B cell (primary cell): ENCODE measurements around the gene IL17B. TPM values are rescaled to one million over a fixed set of nuclear protein-coding genes. Genes with fewer than 3 reads are reported as not detected.

Experiments
- ATAC-seq: fragments of 200-7000 bp; cut with Tn5 transposase; one replicate; pipeline ENCODE4 v1.10.0; 2021; ENCODE audit warnings: low read depth, mild to moderate bottlenecking, moderate number of reproducible peaks, moderate library complexity
- CTCF ChIA-PET: fragments of 350-600 bp; sonication (Branson Sonifier 250); formaldehyde crosslinking; loops from one replicate; lab custom pipeline; 2021; ENCODE audit warnings: antibody characterized with exemption, inconsistent platforms; lab: Charles Lee
- POLR2A ChIA-PET: fragments of 350-600 bp; sonication (Branson Sonifier 250); formaldehyde crosslinking; loops from one replicate; lab custom pipeline; 2021; ENCODE audit warnings: antibody characterized with exemption; lab: Charles Lee
- DNase-seq: peaks from one replicate; pipeline ENCODE4 v3.0.0; 2013
- H2AFZ ChIP-seq: 2 replicates; pipeline ENCODE4 v1.6.1; 2012; ENCODE audit warnings: mild to moderate bottlenecking, low read depth, low read length; ENCODE audit not compliant: insufficient read depth, poor library complexity, severe bottlenecking
- H3K27ac ChIP-seq, 2 donors: 1 replicate in 1 of 2; 2 replicates in 1 of 2; pipeline ENCODE4 v1.5.1; 2012 to 2013; ENCODE audit warnings: low read length in 2 of 2, mild to moderate bottlenecking in 2 of 2, moderate library complexity in 1 of 2
- H3K27me3 ChIP-seq, 4 experiments: fragments of 200-600 bp in 1 of 4; sonication (generic) in 1 of 4; replicated peaks in 1 of 4; 1 replicate in 2 of 4; 2 replicates in 2 of 4; pipeline versions ENCODE4 v1.6.1 to v1.7.0; 2013 to 2016; ENCODE audit warnings: low read length in 3 of 4, mild to moderate bottlenecking in 2 of 4, mixed read lengths in 1 of 4, moderate library complexity in 1 of 4; ENCODE audit not compliant: insufficient read depth in 4 of 4, control insufficient read depth in 3 of 4; ENCODE audit errors: control extremely low read depth in 1 of 4
- H3K36me3 ChIP-seq, 2 experiments: replicated peaks in 1 of 2; 1 replicate in 1 of 2; 2 replicates in 1 of 2; pipeline versions ENCODE4 v1.6.1 to v1.7.1; 2013; ENCODE audit warnings: low read length in 1 of 2; ENCODE audit not compliant: insufficient read depth in 2 of 2, control insufficient read depth in 1 of 2; ENCODE audit errors: control extremely low read depth in 1 of 2, extremely low read depth in 1 of 2
- H3K4me1 ChIP-seq, 2 donors: fragments of 200-600 bp in 1 of 2; sonication (generic) in 1 of 2; 1 replicate in 1 of 2; 2 replicates in 1 of 2; pipeline versions ENCODE4 v1.5.1 to v1.6.1; 2013 to 2017; ENCODE audit warnings: low read length in 2 of 2; ENCODE audit not compliant: control insufficient read depth in 2 of 2, insufficient read depth in 2 of 2
- H3K4me2 ChIP-seq: replicated peaks from 2 replicates; pipeline ENCODE3; 2012; ENCODE audit warnings: mild to moderate bottlenecking, low read depth, low read length; ENCODE audit not compliant: poor library complexity, severe bottlenecking
- H3K4me3 ChIP-seq, 5 experiments: fragments of 200-600 bp in 1 of 5; sonication (generic) in 1 of 5; 1 replicate in 3 of 5; 2 replicates in 2 of 5; pipeline versions ENCODE4 v1.5.1 to v1.7.0; 2011 to 2016; ENCODE audit warnings: low read length in 4 of 5, mild to moderate bottlenecking in 4 of 5, low read depth in 2 of 5, control low read depth in 1 of 5, moderate library complexity in 1 of 5; ENCODE audit not compliant: insufficient read depth in 1 of 5; ENCODE audit errors: control extremely low read depth in 1 of 5, extremely low read depth in 1 of 5
- H3K79me2 ChIP-seq: fragments of 200-600 bp; sonication (generic); one replicate; pipeline ENCODE4 v1.6.0; 2016; ENCODE audit warnings: low read length; ENCODE audit not compliant: control insufficient read depth, insufficient read depth
- H3K9ac ChIP-seq: fragments of 200-600 bp; sonication (generic); 2 replicates; pipeline ENCODE4 v1.6.1; 2017; ENCODE audit warnings: mild to moderate bottlenecking, low read length, moderate library complexity
- H3K9me3 ChIP-seq, 3 donors: one replicate each; pipeline versions ENCODE4 v1.6.1 to v1.7.1; 2013; ENCODE audit warnings: low read length in 2 of 3; ENCODE audit not compliant: control insufficient read depth in 2 of 3, insufficient read depth in 1 of 3; ENCODE audit errors: control extremely low read depth in 1 of 3
- H4K20me1 ChIP-seq: 2 replicates; pipeline ENCODE4 v1.6.0; 2012; ENCODE audit warnings: mild to moderate bottlenecking, low read length; ENCODE audit not compliant: insufficient read depth, control insufficient read depth, poor library complexity, severe bottlenecking
- H3K27ac Mint-ChIP-seq: one replicate; pipeline ENCODE4 v1.8.0; 2021; ENCODE audit warnings: mixed read lengths
- H3K27me3 Mint-ChIP-seq: one replicate; pipeline ENCODE4 v1.8.0; 2021; ENCODE audit warnings: mixed read lengths
- H3K4me1 Mint-ChIP-seq: one replicate; pipeline ENCODE4 v1.8.0; 2021; ENCODE audit warnings: mixed read lengths
- H3K4me3 Mint-ChIP-seq: one replicate; pipeline ENCODE4 v1.8.0; 2021; ENCODE audit warnings: mixed read lengths
- H3K9me3 Mint-ChIP-seq: one replicate; pipeline ENCODE4 v1.8.0; 2022; ENCODE audit warnings: mixed read lengths; ENCODE audit not compliant: insufficient read depth
- EZH2 ChIP-seq: IDR thresholded peaks from 2 replicates; pipeline ENCODE4 v1.6.1; 2012; ENCODE audit warnings: borderline replicate concordance, low read depth, mild to moderate bottlenecking, moderate library complexity, low read length; ENCODE audit not compliant: insufficient read depth, poor library complexity, severe bottlenecking
- WGBS: methylation state at CpG from one replicate; pipeline ENCODE4 v1.1.5; 2013; ENCODE audit warnings: missing lambda C conversion rate; ENCODE audit not compliant: insufficient coverage; 5-methylcytosine and 5-hydroxymethylcytosine counted together
- intact Hi-C: fragments of 100-400 bp; cut with micrococcal nuclease; formaldehyde crosslinking; loops from one replicate; pipeline ENCODE4 v1.10.0; 2022
- polyA plus RNA-seq: library from polyadenylated mRNA; depleted of rRNA; stranded (reverse); fragments of >200 nt; gene quantifications from 2 replicates; pipeline ENCODE4 v1.2.3, GENCODE V29; 2012
- total RNA-seq, 2 donors: library from RNA; stranded (reverse); fragments of 120-200 nt in 1 of 2; gene quantifications; 1 replicate in 1 of 2; 2 replicates in 1 of 2; pipeline versions ENCODE4 v1.2.3 to v1.2.4, GENCODE V29; 2013 to 2022
- TF ChIP-seq, protein P1 (sequence below): fragments of 200-600 bp; IDR thresholded peaks from one replicate; pipeline ENCODE4 v1.8.0; 2022; ENCODE audit warnings: antibody characterized with exemption, mild to moderate bottlenecking

IL17B gene
- total and polyA plus RNA-seq, 2 donors (not counting 1 experiment from before 2014, with no cell fraction given): not detected

GRCh38 chr5:149403923-149404745 is 25.0 kb upstream of the IL17B start:
- CTCF ChIA-PET: no interaction called here
- ATAC-seq: no peak

DNA sequence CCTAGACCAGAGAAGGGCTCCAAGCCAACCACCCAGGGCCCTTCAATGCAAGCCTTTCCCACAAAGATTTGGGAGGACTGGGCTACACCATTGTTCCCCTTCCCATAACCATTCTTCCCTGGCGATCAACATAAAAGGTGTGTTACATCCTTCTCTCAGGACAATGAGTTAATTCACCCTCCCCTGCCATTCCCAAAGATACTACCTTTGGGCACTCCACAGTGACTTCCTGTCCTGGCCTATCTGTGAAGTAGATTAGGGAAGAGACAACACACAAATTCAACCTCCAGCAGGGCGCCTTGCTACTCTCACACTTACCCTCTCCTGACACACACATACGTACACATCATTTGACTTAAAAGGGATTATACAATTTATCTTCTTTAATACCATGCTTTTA is 23.2 kb upstream of the IL17B start:
- H3K9ac ChIP-seq: no peak overlapping the region
- Mint-ChIP-seq H3K4me1 (no peaks in the 10 kb centered on the region), H3K9me3 (no peaks in the 10 kb centered on the region), H3K27ac (no peak overlapping the region), H3K27me3 (peaks cover 18% of the 10 kb centered on the region), H3K4me3 (no peak overlapping the region)
- peaks cover 0 to 2% (median 0%) of the 10 kb centered on the region in 3 donors for H3K9me3 ChIP-seq
- no peaks in the 10 kb centered on the region for H4K20me1 ChIP-seq
- H2AFZ ChIP-seq: no peak overlapping the region
- no peak overlapping the region for H3K27ac ChIP-seq
- ChIA-PET CTCF (no interaction called here), POLR2A (no interaction called here)
- no peak overlapping the region for H3K4me3 ChIP-seq
- no CpG with 5 or more reads among the region's 3 CpGs for WGBS
- DNase-seq: no peak
- no peak for ATAC-seq
- H3K36me3 ChIP-seq: no peaks in the 10 kb centered on the region
- no peaks in the 10 kb centered on the region for H3K4me1 ChIP-seq
- no peaks in the 10 kb centered on the region for H3K79me2 ChIP-seq
- H3K4me2 ChIP-seq: no peak overlapping the region
- intact Hi-C loops: no loop called here
- TF ChIP-seq EZH2: no peak
- TF ChIP-seq, protein P1, sequence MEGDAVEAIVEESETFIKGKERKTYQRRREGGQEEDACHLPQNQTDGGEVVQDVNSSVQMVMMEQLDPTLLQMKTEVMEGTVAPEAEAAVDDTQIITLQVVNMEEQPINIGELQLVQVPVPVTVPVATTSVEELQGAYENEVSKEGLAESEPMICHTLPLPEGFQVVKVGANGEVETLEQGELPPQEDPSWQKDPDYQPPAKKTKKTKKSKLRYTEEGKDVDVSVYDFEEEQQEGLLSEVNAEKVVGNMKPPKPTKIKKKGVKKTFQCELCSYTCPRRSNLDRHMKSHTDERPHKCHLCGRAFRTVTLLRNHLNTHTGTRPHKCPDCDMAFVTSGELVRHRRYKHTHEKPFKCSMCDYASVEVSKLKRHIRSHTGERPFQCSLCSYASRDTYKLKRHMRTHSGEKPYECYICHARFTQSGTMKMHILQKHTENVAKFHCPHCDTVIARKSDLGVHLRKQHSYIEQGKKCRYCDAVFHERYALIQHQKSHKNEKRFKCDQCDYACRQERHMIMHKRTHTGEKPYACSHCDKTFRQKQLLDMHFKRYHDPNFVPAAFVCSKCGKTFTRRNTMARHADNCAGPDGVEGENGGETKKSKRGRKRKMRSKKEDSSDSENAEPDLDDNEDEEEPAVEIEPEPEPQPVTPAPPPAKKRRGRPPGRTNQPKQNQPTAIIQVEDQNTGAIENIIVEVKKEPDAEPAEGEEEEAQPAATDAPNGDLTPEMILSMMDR: no peak
- peaks cover 0 to 2% (median 0%) of the 10 kb centered on the region in 4 experiments for H3K27me3 ChIP-seq

More at GRCh38 chr5:149403923-149404745, 25.0 kb upstream of the IL17B start:
- no peaks in the 10 kb centered on the region for H3K4me1 ChIP-seq
- 86% methylated on average over 12 of the region's 15 CpGs for WGBS
- no peak overlapping the region for H2AFZ ChIP-seq
- H3K79me2 ChIP-seq: no peaks in the 10 kb centered on the region
- H4K20me1 ChIP-seq: no peaks in the 10 kb centered on the region
- no peak for DNase-seq
- peaks cover 22% of the 10 kb centered on the region for H3K27me3 Mint-ChIP-seq
- no peak overlapping the region for H3K9ac ChIP-seq
- peaks cover 0 to 2% (median 0%) of the 10 kb centered on the region in 3 donors for H3K9me3 ChIP-seq
- intact Hi-C loops: no loop called here
- no peak overlapping the region for H3K4me3 Mint-ChIP-seq
- no peaks in the 10 kb centered on the region for H3K9me3 Mint-ChIP-seq
- H3K4me3 ChIP-seq: no peak overlapping the region
- no peaks in the 10 kb centered on the region for H3K4me1 Mint-ChIP-seq
- POLR2A ChIA-PET: no interaction called here
- no peak for TF ChIP-seq EZH2
- TF ChIP-seq, protein P1: no peak
- H3K4me2 ChIP-seq: no peak overlapping the region
- H3K27ac Mint-ChIP-seq: no peak overlapping the region
- H3K27me3 ChIP-seq: peaks cover 0 to 2% (median 0%) of the 10 kb centered on the region in 4 experiments
- H3K36me3 ChIP-seq: no peaks in the 10 kb centered on the region
- no peak overlapping the region for H3K27ac ChIP-seq
